ENCODE results near the gene RPS6KB1. TPM values are rescaled to one million over a fixed set of nuclear protein-coding genes. Genes with fewer than 3 reads are reported as not detected.
A peak's percentile ranks its signal among the peaks of the same experiment; 100 is the strongest.
"Not testable (repeated sequence)": the region's sequence is repeated elsewhere in the genome, so short reads cannot be mapped to it uniquely, and the experiment has no call there.

RPS6KB1 gene
- total RNA-seq, 3 donors from 2014 or later, result 40.3 to 62.3 (median 47.5) TPM

DNA sequence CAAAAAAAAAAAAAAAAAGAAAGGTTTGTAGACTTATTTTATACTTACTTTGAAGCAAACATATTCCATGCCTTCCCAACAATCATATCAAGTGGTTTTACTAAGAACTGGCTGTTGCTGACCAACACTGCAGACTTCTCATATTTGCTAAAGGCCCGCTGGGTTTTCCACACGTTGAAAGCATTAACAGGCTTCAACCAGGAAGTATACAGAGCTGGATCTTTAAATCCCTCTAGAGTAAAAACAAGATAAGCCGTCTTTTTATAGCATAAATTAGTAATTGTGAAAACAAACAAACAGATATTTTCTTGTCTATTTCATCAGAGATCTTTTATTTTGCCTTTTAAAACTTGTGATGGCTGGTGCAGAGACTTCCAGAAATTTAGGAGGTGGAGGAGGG is 29.3 kb upstream of the RPS6KB1 start:
- TF ChIP-seq, protein P1, sequence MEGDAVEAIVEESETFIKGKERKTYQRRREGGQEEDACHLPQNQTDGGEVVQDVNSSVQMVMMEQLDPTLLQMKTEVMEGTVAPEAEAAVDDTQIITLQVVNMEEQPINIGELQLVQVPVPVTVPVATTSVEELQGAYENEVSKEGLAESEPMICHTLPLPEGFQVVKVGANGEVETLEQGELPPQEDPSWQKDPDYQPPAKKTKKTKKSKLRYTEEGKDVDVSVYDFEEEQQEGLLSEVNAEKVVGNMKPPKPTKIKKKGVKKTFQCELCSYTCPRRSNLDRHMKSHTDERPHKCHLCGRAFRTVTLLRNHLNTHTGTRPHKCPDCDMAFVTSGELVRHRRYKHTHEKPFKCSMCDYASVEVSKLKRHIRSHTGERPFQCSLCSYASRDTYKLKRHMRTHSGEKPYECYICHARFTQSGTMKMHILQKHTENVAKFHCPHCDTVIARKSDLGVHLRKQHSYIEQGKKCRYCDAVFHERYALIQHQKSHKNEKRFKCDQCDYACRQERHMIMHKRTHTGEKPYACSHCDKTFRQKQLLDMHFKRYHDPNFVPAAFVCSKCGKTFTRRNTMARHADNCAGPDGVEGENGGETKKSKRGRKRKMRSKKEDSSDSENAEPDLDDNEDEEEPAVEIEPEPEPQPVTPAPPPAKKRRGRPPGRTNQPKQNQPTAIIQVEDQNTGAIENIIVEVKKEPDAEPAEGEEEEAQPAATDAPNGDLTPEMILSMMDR (IDR thresholded peaks at IDR 0.05), result no peak
- TF ChIP-seq POLR2A (IDR thresholded peaks at IDR 0.05) (no peak), POLR2AphosphoS5 (IDR thresholded peaks at IDR 0.05) (no peak)
- H3K36me3 ChIP-seq, result no peaks in the 10 kb centered on the region
- no peak for DNase-seq (ENCODE audit: low spot score in 2 of 2)
- intact Hi-C loops (cut with DNase I; ENCODE audit: low total_unique reads), result no loop called here
- no peaks in the 10 kb centered on the region for H3K27me3 ChIP-seq
- H3K27ac ChIP-seq, result no peak overlapping the region
- H3K9me3 ChIP-seq, result no peaks in the 10 kb centered on the region
- no peaks in the 10 kb centered on the region for H3K4me1 ChIP-seq
- H3K4me3 ChIP-seq, result no peak overlapping the region

DNA sequence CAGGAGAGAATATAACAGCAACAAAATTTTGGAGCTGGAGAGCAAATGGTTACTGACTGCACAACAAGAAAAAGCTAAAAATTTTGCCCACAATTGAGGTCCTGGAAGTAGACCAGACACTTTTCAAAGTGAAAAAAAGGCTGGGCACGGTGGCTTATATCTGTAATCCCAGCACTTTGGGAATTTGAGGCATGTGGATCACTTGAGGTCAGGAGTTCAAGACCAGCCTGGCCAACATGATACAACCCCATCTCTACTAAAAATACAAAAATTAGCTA is 23.0 kb upstream of the RPS6KB1 start:
- no peaks in the 10 kb centered on the region for H3K27me3 ChIP-seq
- H3K9me3 ChIP-seq, result no peaks in the 10 kb centered on the region
- TF ChIP-seq POLR2A (IDR thresholded peaks at IDR 0.05), result no peak
- TF ChIP-seq POLR2AphosphoS5 (IDR thresholded peaks at IDR 0.05), result no peak
- DNase-seq (ENCODE audit: low spot score in 2 of 2), result no peak
- intact Hi-C loops (cut with DNase I; ENCODE audit: low total_unique reads), result no loop called here
- H3K4me3 ChIP-seq, result no peak overlapping the region
- no peaks in the 10 kb centered on the region for H3K4me1 ChIP-seq
- H3K36me3 ChIP-seq, result no peaks in the 10 kb centered on the region
- peak overlapping the region; percentile 53 to 78 for H3K27ac ChIP-seq

DNA sequence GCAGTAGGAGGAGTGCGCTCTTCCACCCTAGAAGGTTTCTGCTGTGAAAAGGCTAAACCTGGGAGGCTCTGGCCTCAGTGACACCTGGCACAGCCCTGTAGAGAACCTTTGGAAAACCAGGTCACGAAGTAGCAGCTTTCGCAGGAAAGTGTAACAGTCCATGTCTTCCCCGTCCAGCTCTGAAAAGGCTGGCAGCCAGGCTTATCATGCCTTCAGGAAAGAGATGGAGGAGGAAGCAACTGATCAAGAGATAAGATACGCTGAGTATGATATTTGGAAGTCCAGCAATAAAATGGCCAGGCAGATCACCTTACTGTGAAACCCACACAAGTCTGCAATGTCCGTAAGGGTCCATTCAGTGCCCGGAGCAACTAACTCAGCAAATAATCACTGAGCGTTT is 22.4 kb upstream of the RPS6KB1 start:
- peak overlapping the region; percentile 58 to 68 for H3K27ac ChIP-seq
- no peaks in the 10 kb centered on the region for H3K9me3 ChIP-seq
- H3K36me3 ChIP-seq, result no peaks in the 10 kb centered on the region
- H3K4me3 ChIP-seq, result no peak overlapping the region
- TF ChIP-seq, protein P1 (IDR thresholded peaks at IDR 0.05), result no peak
- TF ChIP-seq POLR2AphosphoS5 (IDR thresholded peaks at IDR 0.05) (no peak), POLR2A (IDR thresholded peaks at IDR 0.05) (no peak)
- H3K27me3 ChIP-seq, result no peaks in the 10 kb centered on the region
- no peak for DNase-seq (ENCODE audit: low spot score in 2 of 2)
- H3K4me1 ChIP-seq, result no peaks in the 10 kb centered on the region
- intact Hi-C loops (cut with DNase I; ENCODE audit: low total_unique reads), result no loop called here

DNA sequence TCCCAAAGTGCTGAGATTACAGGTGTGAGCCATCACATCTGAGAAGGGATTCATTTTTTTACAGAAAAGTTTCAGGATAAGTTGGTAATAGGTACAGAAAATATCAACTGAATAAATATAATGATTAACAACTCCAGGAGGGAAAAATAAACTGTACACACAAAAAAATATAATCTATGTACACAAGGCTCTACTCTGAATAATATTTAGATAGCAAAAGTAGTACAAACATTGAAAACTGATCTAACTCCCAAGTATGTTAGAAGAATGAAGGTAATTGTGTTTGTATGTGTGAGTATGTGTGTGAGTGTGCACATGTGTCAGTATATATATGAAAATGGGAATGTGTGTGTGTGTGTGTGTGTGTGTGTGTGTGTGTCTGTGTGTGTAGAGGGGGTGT is 20.6 kb upstream of the RPS6KB1 start:
- H3K36me3 ChIP-seq, result no peaks in the 10 kb centered on the region
- TF ChIP-seq POLR2A (IDR thresholded peaks at IDR 0.05) (no peak), POLR2AphosphoS5 (IDR thresholded peaks at IDR 0.05) (no peak)
- TF ChIP-seq, protein P1 (IDR thresholded peaks at IDR 0.05), result no peak
- no peak for DNase-seq (ENCODE audit: low spot score in 2 of 2)
- no peak overlapping the region for H3K4me3 ChIP-seq
- H3K9me3 ChIP-seq, result no peaks in the 10 kb centered on the region
- peak overlapping the region in 1 of 2 donors; percentile 42 for H3K27ac ChIP-seq
- H3K4me1 ChIP-seq, result no peaks in the 10 kb centered on the region
- intact Hi-C loops (cut with DNase I; ENCODE audit: low total_unique reads), result no loop called here
- H3K27me3 ChIP-seq, result no peaks in the 10 kb centered on the region

DNA sequence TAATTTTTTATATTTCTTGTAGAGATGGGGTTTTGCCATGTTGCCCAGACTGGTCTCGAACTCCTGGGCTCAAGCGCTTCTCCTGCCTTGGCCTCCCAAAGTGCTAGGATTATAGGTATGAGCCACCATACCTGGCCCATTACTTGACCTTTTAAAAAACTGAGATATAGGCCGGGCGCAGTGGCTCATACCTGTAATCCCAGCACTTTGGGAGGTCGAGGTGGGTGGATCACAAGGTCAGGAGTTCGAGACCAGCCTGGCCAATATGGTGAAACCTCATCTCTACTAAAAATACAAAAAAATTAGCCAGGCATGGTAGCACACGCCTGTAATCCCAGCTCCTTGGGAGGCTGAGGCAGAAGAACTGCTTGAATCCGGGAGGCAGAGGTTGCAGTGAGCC is 19.5 kb upstream of the RPS6KB1 start:
- DNase-seq (ENCODE audit: low spot score in 2 of 2), result not testable (repeated sequence)

DNA sequence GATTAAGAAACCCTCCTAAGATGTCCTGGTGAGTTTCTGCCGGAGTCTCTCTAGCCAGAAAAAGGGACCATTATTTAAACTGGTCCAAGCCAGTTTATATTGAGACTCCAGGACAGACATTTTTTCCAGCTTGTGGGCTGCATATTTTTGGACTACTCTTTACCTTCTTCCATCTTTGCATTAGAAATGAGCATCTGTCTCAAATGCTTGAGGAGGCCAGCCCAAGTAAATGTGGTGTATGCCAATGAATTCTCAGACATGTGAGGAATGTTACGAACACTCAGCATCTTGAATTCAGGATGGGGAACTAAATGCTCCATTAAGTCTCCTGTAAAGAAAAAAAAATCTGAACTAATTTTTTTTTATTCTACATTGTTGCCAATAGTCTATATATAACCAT is 18.5 kb upstream of the RPS6KB1 start:
- H3K36me3 ChIP-seq, result no peaks in the 10 kb centered on the region
- H3K27ac ChIP-seq, result no peak overlapping the region
- H3K4me1 ChIP-seq, result no peaks in the 10 kb centered on the region
- no peaks in the 10 kb centered on the region for H3K27me3 ChIP-seq
- intact Hi-C loops (cut with DNase I; ENCODE audit: low total_unique reads), result no loop called here
- no peaks in the 10 kb centered on the region for H3K9me3 ChIP-seq
- DNase-seq (ENCODE audit: low spot score in 2 of 2), result no peak
- TF ChIP-seq POLR2A (IDR thresholded peaks at IDR 0.05), result no peak
- TF ChIP-seq, protein P1 (IDR thresholded peaks at IDR 0.05), result no peak
- no peak overlapping the region for H3K4me3 ChIP-seq

More for the DNA sequence above, 19.5 kb upstream of the RPS6KB1 start:
- H3K27ac ChIP-seq; intact Hi-C loops (cut with DNase I; ENCODE audit: low total_unique reads); H3K4me3 ChIP-seq; H3K36me3 ChIP-seq; H3K27me3 ChIP-seq; H3K4me1 ChIP-seq; H3K9me3 ChIP-seq: not testable (repeated sequence)
